Gastrocnemius medialis (tissue), 4 donors: ENCODE measurements around the gene NCAPG2.

ENCODE experiments used
- CTCF ChIP-seq, 5 experiments: fragments of 450-650 bp in 3 of 5; fragments of 200-600 bp in 2 of 5; sonication (generic) in 2 of 5; IDR thresholded peaks in 4 of 5; conservative IDR thresholded peaks in 1 of 5; 1 replicate in 4 of 5; 2 replicates in 1 of 5; pipeline ENCODE4 v1.5.1; 2016 to 2019; ENCODE audit warnings: antibody characterized with exemption in 5 of 5, mild to moderate bottlenecking in 3 of 5, moderate library complexity in 3 of 5
- POLR2A ChIP-seq, 2 donors: fragments of 450-650 bp; IDR thresholded peaks; one replicate each; pipeline ENCODE4 v1.6.1; 2017; ENCODE audit warnings: antibody characterized with exemption in 2 of 2, mild to moderate bottlenecking in 2 of 2, moderate library complexity in 2 of 2

- no peak for TF ChIP-seq CTCF (IDR thresholded peaks at IDR 0.05 in 4 of 5, conservative IDR thresholded peaks at IDR 0.05 in 1 of 5)
- TF ChIP-seq POLR2A (IDR thresholded peaks at IDR 0.05) = no peak
Measured at GRCh38 chr7:158682456-158682855, 22.1 kb downstream of the NCAPG2 start.
